Inflammatory macrophage (primary cell): ENCODE measurements around the gene CP.
"Not testable (repeated sequence)": the region's sequence is repeated elsewhere in the genome, so short reads cannot be mapped to it uniquely, and the experiment has no call there.

Experiments used
- DNase-seq, 2 donors: peaks; one replicate each; pipeline ENCODE4 v3.0.0-alpha.2; 2020 to 2022

The CP gene

DNA sequence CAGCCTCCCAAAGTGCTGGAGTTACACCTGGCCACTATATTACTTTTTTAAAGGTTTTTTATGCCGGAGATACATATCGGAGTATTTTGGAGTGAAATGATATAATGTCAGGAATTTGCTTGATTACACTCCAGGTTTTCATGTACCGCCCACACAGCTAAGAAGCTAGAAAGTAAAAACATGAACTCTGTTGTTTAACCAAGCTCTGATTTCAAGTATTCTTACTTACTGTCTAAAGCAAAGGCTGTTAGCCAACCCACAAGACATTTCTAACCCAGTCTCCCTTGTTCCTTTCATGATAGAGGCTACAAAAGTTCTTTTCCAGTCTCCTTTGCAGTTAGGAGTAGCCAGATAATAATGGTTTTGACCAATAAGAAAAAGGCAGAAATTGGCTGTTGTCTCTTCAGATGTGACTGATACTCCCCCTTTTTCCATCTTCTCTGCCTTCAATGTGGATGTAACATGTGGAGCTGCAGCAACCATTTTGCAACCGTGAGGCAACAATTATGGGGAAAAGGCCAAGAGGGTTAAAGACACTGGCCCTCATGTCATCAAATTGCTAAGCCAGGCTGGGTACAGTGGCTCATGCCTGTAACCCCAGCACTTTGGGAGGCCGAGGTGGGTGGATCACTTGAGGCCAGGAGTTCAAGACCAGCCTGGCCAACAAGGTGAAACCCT lies 6.1 kb upstream of the CP start:
- DNase-seq = no peak

DNA sequence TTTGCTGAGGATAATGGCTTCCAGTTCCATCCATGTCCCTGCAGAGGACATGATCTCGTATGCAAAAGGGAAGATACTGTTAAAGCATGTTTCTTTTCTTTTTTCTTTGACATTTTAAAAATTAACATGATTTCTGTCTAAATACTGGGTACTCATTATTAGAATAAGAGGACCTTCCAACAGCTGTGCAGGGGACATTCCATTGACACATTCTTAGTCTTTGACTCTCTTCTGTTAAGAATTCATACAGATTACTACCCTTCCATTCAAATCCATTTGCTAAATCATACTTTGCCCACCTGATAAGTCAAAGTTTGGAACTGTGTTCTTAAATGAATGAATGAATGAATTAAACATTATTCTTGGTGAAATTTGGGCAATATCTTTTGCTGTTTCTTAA lies 5.1 kb upstream of the CP start:
- DNase-seq = no peak

DNA sequence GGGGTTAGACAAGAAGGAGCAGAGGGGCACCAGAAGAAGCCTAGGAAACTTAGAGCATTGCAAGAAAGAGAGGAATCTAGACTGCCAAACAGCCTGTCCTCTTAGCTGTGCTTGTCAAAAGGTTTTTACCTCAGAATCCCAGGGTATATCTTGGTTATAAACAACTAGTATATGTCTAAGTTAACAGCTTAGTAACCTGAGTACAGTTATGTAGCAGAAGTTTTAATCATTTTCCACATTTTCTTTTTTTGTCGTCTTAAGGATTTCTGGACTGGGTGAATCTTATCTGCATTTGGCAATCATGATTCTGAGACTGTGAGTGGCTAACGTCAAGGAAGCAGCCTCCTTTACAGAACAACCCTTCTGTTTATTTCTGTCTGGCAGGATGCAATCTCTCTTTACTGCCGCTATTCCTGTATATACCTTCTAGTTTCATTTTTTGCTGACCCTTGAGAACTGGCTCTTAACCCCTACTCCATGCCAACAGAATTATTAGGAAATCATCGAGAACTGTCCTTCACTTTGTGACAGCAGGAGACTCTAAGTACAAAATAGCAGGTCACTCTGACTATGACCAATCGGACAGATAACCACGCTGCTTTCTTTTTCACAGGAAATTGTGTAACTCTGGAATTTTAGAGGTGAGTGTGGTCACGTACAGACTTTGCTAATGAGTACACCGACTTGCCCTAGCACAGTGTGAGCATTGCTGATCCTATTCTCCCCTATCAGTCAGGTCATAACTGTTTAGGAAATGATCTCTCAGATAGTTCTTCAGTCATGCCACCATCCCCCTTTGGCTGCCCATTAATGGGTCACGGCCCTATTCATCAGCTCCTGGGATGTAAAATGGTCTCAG lies 3.3 kb upstream of the CP start:
- DNase-seq = peak; percentile 52 to 64

DNA sequence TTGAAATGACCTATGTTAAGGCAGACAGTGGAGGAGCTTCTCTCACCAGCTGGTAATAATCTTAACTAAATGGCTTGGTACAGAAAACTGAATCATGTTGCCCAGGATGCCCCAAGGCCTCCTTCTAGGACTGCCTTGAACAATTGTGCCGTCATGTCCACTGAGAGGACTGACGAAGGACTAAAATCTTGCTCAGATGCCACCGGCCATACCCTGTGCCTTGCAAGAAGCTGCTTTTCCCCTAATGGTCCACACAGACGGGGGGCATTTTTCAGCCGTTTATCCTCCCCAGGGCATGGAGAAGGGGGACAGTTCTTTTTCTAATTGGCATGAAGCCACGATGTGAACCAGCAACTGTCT lies 1.8 kb upstream of the CP start:
- no peak for DNase-seq

DNA sequence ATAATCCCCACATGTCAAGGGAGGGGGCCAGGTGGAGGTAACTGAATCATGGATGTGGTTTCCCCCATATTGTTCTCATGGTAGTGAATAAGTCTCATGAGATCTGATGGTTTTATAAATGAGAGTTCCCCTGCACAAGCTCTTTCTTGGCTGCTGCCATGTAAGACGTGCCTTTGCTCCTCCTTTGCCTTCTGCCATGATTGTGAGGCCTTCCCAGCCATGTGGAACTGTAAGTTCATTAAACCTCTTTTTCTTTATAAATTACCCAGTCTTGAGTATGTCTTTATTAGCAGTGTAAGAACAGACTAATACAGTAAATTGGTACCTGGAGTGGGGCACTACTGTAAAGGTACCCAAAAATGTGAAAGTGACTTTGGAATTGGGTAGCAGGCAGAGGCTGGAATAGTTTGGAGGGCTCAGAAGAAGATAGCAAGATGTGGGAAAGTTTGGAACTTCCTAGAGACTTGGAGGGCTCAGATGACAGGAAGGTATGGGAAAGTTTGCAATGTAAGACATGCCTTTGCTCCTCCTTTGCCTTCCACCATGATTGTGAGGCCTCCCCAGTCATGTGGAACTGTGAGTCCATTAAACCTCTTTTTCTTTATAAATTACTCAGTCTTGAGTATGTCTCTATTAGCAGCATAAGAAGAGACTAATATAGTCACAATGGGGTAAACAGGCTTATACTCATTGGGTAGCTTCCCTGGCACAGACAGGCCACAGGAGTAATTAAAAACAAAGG lies 2.1 kb downstream of the CP start:
- DNase-seq = not testable (repeated sequence)

DNA sequence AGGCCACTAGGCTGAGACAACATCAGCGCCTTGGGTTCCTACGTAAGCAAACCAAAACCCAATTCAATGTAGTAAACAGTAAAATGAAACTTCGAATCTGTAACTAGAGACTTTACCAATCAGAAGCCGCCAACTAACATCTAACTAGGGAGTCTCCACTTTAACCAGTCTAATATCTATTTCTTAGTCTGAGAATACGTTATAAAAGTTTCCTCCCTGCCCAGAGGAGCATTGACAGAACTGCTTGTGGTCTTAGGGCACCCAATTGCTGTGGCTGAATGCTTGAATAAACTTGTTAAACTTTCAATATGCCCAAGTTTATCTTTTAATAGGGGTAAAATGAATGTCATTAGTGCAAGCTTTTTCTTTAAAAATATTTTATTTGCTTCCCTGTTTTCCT lies 4.3 kb downstream of the CP start:
- no peak for DNase-seq

DNA sequence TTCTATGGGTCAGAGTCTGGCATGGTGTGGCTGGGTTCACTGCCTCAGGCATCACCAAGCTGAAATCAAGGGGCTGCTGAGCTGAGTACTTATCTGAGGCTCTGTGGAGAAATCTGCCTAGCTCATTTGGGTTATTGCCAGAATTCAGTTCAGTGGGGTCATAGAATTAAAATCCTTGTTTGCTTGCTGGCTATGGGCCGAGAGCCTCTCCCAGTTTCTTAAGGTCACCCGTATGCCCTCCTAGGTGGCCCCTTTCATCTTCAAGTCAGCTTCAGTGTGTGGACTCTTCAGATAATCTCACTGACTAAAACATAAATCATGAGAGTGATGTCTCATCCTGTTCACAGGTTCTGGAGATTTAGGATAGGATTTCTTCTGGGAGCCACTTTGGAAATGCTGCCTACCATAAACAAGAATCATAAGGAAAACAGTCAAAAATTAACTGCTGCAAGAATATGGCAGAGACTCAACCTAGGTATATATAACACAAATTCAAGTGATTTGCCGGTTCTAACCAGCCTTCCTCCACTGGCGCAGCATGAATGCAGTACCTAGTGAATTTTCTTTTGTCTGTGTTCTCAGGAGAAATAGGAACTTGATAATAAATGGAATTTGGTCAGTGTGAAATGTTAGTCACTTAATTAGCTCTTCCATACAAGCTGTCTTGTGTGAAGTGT lies 5.3 kb downstream of the CP start:
- no peak for DNase-seq

DNA sequence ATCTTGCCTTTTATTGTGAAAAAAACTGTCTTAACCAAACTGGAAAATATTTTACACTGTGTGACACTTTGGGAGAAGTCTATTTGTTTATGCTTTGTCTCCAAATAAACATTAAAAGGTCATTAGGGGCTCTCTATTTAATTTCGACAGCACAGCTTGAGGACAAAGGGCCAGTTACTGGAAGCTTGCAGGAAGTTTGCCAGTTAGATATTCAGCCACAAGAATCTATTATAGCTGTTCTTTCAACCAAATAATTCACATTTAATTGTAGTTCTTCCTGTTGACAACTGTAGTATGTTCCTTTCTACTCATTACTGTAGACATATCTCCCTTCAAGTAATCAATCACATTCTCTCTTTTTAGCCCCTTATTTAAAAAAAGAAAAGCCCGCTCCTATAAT lies 6.1 kb downstream of the CP start:
- DNase-seq = no peak

DNA sequence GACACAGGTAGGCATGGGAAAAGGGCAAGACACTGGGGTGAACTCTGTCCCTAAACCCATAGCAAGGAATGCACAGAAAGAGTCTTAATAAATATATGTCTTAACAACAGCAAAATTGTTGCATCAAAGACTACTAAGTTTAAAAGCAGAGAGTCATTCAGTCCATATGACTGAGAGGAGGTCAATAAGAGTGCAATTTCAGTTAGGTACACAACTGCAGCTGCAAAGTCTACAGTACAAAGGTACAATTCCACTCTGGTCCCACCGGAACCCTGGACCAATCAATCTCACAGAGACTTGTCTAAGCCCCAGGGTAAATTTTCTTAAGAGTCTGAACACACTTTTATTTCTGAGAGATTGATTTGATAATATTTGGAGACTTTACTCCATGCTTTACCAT lies 6.9 kb downstream of the CP start:
- no peak for DNase-seq

DNA sequence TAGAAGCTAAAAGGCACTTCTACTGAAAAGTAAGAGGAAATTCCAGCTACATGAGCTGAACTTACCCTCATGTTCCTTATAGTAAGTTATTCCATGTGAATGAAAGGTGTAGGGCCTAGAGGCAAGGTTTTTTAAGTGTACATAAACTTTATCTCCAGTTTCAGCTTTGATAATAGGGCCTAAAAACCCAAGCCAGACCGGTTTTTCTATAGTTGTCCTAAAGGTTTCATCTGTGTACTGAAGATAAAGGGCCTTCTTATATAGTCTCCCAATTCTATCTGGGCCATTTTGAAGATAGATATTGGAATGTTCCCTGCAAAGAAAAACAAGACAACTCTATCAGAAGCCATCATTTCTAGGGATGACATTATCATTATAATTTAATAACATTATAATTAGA lies 9.2 kb downstream of the CP start:
- no peak for DNase-seq

DNA sequence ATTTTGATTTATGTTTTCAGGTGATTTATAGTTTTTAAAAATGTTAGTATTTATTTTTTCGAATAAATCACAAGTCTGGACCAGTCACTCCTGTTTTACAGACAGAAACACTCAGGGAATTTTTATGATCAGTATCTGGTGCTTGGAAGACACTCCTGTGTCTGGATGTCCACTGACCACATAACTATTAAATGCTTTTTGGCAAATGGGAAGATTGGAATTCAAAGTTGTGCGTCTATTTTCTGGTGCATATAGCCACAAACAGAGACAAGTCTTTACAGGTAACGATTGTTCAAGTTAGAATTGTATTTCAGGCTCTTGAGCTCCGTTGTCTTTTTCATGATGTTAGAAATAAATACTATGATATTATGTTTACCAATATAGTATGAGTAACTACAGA lies 12.2 kb downstream of the CP start:
- no peak for DNase-seq

DNA sequence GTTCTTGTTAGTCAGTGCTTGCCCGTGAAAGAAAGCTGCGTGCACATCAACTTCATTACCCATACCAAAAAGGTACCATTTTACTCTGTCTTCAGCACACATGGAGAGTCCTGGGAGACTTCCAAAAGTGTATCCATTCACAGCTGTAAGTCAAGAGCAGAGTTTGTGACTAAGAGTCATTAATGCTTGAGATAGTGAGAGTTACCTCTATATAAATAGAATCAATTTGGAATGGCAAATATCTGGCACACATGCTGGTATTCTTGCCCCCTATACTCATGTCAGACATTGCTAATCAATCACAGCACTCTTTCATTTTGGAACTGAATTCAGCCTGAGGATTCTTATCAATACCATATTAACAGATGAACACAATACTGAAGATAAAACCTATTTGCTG lies 14.2 kb downstream of the CP start:
- no peak for DNase-seq

DNA sequence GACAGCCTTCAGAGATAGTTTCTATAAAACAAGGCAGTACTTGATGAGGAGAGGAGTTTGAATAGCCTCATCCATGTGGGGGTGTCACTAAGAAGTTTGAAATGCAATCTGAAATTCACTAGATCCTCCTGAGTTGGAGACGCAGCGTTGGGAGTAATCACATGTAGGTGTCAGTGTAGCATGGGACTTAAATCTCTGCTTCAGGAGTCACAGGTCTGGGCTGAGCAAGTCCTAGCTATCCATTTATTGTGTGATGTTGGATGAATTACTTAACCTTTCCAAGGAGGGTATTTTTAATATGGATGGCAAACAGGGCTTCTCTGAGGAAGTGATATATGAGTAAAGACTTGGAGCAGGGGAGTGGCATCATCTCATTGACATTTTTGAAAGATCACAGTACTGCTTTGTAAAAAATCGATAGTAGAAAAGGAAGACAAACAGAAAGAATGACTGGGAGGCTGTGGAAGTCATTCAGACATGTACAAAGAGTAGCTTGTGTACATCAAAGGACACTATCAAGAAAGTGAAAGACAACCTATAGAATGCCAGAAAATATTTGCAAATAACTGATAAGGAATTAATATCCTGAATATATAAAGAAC lies 17.1 kb downstream of the CP start:
- no peak for DNase-seq

DNA sequence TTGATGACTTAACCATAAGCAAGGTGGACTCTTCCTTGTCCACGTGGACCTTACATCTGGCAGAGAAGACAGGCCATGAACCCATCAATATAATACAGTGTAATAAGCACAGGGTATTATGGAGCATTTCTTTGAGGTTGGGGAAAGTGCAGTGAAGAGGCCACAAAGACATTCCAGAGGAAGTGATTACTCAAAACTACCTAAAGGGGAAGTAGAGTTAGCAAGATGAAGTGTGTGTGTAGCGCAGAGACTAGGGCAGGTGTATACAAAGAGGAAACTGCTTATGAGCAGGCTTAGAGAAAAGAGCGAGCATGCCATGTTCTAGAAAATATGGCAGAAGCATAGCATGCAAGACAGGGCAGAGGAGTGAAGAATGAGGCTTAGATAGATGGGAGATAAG lies 17.9 kb downstream of the CP start:
- DNase-seq = peak; percentile 33 to 41

DNA sequence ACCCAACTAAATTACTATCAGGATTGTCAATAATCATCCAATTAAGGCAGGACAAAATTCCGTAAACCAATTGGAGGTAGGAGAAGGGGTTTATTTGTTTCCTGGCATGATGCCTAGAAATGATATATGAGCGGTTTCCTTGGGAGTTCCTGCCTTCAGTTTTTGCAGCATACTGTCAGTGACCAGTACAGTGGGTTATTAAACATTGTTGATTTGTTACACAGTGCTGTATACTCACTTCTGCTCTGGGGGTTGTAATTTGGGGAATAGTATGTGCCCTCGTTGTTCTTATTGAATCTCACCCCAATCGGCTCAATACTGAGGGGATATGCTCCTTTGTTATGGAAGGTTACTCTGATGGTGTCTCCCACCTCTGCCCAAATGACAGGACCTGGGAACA lies 22.2 kb downstream of the CP start:
- DNase-seq = no peak

DNA sequence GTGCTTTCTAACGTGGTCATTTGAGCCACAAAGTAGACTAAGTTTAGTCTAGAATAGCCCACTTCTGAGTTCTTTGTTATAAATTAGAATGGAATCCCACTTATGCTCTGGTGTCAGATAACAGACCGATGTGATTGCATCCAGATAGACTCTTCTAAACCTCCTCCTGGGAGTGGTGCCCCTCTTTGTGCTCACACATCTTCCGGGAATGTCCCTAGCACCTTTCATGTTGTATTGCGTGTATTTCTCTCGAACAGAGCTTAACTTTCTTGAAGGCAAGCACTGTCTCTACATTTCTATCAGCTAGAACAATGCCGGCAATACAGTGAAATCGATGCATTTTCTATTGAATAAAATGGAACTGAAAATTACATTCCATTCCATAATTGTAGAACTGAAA lies 23.0 kb downstream of the CP start:
- no peak for DNase-seq

DNA sequence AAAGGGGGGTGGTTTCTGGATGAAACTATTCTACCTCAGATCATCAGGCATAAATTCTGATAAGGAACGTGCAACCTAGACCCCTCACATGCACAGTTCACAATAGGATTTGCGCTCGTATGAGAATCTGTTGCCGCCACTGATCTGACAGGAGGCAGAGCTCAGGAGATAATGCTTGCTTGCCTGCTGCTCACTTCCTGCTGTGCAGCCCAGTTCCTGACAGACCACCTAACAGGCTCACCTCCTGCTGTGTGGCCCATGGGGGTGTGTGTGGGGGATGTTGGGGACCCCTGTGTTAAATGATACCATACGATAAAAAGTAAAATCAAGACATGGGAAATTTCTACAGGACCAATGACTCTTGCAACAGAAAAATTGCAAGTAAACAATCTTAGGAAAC lies 24.0 kb downstream of the CP start:
- DNase-seq = no peak

DNA sequence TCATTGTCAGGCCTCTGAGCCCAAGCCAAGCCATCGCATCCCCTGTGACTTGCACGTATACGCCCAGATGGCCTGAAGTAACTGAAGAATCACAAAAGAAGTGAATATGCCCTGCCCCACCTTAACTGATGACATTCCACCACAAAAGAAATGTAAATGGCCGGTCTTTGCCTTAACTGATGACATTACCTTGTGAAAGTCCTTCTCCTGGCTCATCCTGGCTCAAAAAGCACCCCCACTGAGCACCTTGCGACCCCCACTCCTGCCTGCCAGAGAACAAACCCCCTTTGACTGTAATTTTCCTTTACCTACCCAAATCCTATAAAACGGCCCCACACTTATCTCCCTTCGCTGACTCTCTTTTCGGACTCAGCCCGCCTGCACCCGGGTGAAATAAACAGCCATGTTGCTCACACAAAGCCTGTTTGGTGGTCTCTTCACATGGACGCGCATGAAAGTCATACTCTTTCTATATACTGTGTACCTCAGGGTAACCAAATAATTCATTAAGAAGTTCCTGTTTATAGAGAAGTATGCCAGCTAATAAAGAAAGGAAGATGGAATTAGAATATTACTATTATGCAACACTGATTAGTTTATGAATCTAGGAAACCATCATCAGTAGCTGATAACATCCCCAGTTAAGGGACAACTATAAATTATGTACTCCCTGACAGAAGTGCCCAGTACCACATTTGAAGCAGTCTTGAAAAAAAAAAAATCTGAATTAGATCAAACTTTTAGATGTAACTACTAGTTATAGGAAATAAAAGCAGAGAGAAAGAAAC lies 24.6 kb downstream of the CP start:
- not testable (repeated sequence) for DNase-seq

DNA sequence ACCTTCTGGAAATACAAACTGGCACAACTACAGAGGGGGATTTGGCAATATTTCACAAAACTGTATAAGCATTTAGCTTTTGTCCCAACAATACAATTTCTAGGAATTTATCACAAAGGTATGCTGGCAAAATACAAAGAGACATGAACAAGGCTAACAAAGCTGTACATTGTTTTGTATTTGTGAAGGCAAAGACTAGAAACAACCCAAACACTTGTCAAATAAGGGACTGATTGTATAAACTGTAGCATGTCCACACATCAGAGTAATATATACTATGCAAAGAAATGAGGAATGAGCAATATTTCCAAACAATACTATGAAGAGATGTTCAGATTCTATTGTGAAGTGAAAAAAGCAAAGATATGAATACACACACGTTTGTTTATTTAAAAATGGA lies 26.4 kb downstream of the CP start:
- no peak for DNase-seq

DNA sequence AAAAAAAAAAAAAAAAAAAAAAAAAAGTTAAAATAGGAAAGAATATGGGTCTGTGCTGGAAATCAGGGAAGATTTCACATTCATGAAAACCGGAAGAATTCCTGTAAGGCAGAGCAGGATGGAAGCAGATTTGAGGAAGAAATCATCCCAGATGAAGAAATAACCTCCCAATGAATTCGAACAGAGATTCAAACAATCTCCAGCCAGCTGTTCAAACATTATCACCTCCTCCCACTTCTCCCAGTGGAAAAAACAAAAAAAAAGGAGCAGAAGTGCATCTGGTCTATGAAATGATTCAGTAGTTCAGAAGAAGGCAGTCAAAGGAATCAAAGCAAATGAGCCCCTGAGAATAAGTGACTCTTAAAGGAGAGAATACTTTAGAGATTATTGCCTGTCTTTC lies 33.1 kb downstream of the CP start:
- DNase-seq = no peak

DNA sequence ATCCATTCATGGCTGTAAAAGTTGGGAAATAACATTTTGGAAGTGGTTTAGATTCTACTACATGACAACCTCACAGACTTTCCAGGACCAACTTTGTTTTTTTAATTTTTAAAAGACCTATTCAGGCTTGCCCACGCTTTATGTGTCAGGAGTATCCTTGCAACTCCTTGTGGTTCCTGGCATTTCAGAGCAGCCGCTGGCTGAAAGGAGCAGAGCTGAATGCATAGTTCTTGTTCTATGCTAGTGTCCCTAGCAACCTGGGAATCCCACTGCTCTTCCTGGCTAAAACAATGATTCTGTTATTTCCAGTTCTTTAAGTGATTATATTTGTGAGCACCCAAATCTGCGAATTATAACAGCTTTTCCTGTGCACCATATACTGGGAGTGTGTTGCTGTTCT lies 34.9 kb downstream of the CP start:
- DNase-seq = no peak

DNA sequence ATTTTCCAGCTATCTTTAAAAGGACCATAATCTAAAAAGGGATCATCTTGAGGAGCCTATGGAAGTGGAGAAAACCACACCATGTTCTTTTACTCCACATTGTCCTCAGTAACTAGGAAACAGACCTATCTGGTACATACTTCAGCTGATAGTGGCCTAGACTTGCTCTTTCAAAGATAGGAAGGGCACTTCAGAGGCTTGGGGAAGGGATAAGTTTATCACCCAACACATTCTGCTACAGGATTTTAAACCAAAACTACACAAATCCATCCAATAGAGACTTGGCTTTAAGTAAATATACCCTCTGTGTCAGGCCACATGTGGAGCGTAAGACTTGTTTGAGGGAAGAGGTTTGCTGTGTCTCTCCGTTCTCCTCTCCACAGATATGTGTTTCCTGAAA lies 35.4 kb downstream of the CP start:
- DNase-seq = no peak
